MM.1S (cell line): ENCODE data around the gene APOL3.

Experiments used
- CTCF ChIP-seq: fragments of 300-600 bp; sonication (generic); IDR thresholded peaks from 2 replicates; pipeline ENCODE4 v1.5.1; 2016; ENCODE audit warnings: antibody characterized with exemption, low read length, mixed read lengths
- EZH2 ChIP-seq: fragments of 300-600 bp; sonication (generic); optimal IDR thresholded peaks from 2 replicates; pipeline ENCODE3; 2017; ENCODE audit warnings: low read depth, mild to moderate bottlenecking, antibody characterized with exemption, low read length, mixed read lengths
- EZH2phosphoT487 ChIP-seq: fragments of 300-600 bp; sonication (generic); IDR thresholded peaks from 2 replicates; pipeline ENCODE4 v1.6.1; 2018; ENCODE audit warnings: antibody characterized with exemption, low read length

GRCh38 chr22:36129486-36130388, 30.8 kb downstream of the APOL3 start:
- TF ChIP-seq CTCF = no peak
- TF ChIP-seq EZH2phosphoT487 = no peak
- TF ChIP-seq EZH2 = no peak
